OCI-M2 (cell line): ENCODE data around the gene GGPS1.
"Not testable (repeated sequence)": the region's sequence is repeated elsewhere in the genome, so short reads cannot be mapped to it uniquely, and the experiment has no call there.

ENCODE experiments used
- DNase-seq: peaks from one replicate; lab custom pipeline; 2025; ENCODE audit not compliant: unreplicated experiment; lab: John Stamatoyannopoulos, UW

GGPS1 gene

DNA sequence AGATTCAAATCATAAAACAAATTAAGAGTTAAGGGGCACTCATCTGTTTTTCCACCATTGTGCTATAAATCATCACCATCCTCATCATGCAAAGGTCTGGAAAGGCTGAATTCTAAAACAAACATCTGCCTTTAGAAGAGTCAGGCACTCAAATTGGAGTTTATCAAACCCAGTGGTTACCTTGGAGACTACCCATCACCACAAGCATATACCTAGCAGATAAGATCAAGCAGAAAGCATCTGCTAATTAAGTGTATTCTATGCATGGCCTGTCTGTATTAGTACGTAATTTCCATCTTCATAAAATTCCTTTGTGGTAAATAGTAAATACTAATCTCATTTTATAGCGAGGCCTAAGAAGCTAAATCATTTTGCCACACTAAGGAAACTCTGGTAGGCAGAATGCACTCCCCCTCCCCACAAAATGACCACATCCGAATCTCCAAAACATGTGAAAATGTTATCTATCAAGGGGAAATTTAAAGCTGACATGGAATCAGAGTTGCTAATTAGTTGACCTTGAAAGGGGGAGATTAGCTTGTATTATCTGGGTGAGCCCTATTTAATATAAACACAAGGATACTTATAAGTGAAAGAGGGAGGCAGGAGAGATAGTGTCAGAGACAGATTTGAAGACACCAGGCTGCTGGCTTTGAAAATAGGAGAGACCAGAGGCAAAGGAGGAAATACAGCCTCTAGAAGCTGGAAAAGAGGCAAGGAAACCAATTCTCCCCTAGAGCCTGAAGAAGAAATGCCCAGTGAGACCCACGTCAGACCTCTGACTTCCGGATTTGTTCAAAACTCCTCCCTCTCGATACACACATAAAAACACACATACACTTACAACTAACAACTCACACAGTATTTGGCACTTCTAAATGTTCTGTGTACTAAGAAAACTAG lies 23.6 kb upstream of the GGPS1 start:
- no peak for DNase-seq

- no peak for DNase-seq
Observed at GRCh38 chr1:235307158-235308124, 20.9 kb upstream of the GGPS1 start.

DNA sequence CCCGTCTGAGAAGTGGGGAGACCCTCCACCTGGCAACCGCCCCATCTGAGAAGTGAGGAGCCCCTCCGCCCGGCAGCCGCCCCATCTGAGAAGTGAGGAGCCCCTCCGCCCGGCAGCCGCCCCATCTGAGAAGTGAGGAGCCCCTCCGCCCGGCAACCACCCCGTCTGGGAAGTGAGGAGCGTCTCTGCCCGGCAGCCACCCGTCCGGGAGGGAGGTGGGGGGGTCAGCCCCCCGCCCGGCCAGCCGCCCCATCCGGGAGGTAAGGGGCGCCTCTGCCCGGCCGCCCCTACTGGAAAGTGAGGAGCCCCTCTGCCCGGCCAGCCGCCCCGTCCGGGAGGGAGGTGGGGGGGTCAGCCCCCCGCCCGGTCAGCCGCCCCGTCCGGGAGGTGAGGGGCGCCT lies 19.2 kb upstream of the GGPS1 start:
- not testable (repeated sequence) for DNase-seq

DNA sequence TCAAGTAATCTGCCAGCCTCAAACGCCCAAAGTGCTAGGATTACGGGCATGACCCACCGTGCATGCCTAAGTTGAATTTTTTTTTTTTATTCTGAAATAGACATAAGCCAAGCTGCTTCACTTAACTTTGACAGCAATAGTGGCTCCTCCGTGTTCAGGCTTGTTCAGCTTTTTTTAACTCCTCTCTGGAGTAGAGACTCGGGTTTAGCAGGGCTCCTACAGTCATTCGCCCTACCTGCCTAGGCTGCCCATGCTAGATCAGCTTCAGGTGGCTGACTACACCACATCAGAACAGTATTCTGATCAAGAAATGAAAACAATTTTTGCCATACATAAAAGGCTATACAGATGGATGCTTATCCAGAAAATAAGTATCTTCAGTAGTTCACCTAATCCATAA lies 15.1 kb upstream of the GGPS1 start:
- no peak for DNase-seq

DNA sequence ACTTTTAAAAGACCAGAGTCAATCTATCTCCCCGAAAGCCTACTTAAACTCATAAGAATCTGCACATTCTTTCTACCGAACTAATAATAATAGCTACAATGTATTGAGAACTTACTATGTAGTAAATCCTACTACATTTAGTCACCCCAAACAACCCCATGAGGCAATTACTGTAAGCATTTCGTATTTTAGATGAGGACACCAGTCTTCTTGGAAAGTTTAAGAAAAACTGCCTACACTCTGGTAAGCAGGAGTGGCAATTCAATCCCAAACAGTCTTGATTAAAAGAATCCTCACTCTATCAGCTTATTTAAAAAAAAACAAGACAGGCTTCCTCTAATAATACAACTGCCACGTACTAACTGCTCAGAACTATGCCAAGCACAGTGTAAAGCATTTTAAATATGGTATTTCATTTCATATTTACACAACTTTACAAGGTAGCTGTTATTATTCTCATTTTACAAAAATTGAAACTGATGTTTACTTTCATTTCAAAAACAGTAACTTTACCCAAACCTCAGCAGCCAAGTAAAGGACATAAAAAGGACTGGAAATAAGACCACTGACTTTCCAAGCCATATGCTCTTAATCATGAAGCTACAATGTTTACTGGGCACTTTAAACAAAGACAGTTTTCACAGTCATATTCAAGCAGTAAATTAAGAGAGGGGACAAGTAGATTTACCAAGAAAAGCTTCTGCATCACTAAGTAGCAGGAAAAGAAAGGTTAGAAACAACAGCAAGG lies 14.3 kb upstream of the GGPS1 start:
- no peak for DNase-seq

DNA sequence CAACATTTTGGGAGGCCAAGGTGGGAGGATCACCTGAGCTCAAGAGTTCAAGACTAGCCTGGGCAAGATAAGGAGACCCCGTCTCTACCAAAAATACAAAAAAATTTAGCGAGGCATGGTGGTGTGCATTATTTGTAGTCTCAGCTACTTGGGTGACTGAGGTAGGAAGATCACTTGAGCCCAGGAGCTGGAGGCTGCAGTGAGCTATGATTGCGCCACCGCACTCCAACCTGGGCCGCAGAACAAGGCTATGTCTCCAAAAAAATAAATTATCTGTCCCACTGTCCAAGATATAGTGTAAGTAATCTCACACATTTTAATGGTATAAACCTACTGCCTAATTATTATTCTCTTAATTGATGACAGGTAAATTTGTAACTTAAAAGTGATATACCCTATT lies 13.2 kb upstream of the GGPS1 start:
- no peak for DNase-seq

- DNase-seq: no peak
Observed at GRCh38 chr1:235315735-235316134, 12.6 kb upstream of the GGPS1 start.

DNA sequence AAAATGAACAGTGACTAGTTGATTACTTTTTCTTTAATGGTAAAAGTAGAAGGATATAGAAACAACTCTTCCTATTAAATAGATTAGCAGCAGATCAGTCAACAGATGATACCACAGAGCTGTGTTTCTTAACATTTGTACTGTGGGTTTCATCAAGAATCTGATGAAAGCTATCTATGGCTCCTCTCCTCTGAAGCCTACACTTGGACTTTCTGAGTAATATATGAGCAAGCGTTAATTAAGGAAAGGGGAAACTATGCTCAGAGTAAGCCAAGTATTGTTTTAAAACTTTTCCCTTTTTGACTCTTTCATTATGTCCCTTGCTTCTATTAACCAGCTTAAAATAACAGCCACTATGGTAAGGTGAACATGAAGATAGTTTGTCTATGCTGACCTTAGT lies 11.2 kb upstream of the GGPS1 start:
- no peak for DNase-seq

DNA sequence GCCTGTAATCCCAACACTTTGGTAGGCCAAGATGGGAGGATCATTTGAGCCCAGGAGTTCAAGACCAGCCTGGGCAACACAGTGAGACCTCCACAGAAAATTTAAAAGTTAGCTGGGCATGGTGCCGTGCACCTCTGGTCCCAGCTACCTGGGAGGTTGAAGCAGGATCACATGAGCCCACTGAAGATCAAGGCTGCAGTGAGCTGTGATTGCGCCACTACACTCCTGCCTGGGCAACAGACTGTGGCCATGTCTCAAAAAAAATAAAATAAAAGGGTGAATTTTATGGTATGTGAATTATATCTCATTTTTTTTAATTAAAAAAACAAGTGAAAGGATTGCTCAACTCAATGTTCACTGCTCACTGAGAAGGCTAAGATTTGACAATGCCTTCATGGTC lies 9.1 kb upstream of the GGPS1 start:
- no peak for DNase-seq

DNA sequence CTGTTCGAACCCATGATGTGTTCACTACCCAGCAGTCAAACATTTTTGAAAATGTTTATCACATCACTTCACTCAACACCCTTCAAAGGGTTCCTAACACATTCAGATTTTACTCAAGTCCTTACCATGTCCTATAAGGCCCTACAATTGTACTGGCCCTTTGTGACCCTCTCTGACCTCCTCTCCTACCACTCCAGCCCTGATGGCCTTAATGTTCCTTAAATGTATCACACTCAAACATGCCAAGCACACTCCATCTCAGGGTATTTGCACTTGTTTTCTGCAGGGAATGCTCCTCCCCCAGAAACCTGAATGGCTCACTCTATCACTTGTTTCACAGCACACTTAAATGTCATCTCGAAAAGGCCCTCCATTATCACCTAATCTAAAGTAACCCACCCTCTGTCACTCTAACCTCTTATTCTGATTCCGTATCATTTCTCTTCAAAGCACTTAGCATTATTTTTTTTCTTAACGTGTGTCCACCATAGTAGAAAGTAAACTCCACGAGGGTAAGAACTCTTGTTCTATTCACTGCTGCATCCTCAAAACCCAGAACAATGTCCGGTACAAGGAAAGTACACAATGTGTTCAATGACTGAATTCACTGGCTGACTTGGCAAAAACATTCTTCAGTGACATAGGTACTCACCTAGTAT lies 7.7 kb upstream of the GGPS1 start:
- DNase-seq: no peak

- no peak for DNase-seq
Observed at GRCh38 chr1:235324296-235324695, 4.1 kb upstream of the GGPS1 start.

DNA sequence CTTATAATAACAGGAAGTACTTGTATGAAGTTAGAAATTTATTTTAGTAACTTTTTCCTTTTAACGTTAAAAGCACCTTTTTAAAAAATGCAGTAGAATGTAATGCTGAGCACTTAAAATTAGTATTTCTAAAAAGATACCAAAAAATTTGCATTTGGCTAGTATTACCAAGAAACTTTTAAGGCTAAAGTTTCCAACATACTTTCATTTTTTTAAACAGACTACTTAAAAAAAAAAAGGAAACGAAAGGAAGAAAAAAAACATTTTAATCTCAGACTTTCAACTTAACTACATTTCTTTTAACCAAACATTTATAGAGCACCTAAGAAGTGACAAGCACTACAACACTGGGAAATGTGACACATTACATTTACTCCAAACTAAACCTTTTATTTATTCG lies 3.2 kb upstream of the GGPS1 start:
- DNase-seq: no peak

GRCh38 chr1:235325854-235326253 lies 2.5 kb upstream of the GGPS1 start:
- no peak for DNase-seq

- DNase-seq: no peak
Observed at GRCh38 chr1:235326719-235327558, 1.4 kb upstream of the GGPS1 start.

DNA sequence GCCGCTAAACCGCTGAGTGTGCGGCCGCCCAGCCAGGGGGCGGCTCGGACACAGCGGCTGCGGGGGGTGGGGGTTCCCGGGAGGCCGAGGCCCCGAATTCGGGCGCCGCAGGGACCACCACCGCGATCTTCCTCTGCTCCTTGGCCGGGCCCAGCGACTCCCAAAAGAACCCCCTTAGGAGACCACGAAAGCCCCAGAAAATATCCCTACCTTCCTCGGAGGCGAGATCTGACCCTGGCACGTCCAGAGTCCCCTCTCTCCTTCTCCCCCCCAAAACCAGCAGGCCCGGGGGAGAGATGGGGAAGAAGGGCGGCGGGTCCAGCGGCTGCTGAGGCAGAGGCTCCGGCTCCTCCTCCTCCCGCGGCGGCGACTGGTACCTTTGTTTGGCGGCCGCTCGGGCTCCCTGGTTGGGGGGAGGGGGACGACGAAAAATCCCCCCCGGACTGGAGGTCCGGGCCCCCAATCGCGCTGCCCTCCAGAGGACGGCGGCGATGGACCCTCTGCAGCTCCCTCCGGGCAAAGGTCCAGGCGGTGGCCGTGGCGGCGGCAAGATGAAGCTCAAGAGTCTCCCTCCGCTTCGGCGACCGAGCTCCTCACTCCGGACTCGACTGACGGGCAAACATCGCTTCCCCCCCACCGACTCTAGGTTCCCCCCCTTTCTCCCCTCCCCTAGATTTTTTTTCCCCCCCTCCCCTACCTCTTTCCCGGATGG lies 655 bp upstream of the GGPS1 start, which contains the start of gene ARID4B:
Gene ARID4B (minus strand): TSS at position 621 of the 712 bp plus-strand sequence. CDS start 1,260 bp downstream, outside the sequence.
- no peak for DNase-seq

- no peak for DNase-seq
Observed at GRCh38 chr1:235329139-235329902, 951 bp downstream of the GGPS1 start.

- DNase-seq: no peak
Observed at GRCh38 chr1:235330918-235331285, 2.5 kb downstream of the GGPS1 start.

GRCh38 chr1:235331401-235331800 lies 3.0 kb downstream of the GGPS1 start:
- DNase-seq: no peak
